GM23248 (cell line): ENCODE measurements around the gene IGSF21. TPM values are rescaled to one million over a fixed set of nuclear protein-coding genes. Genes with fewer than 3 reads are reported as not detected.

ENCODE experiments used
- DNase-seq: peaks from one replicate; pipeline ENCODE4 v3.0.0-alpha.2; 2015
- H2AFZ ChIP-seq: fragments of 200-600 bp; sonication (generic); 2 replicates; pipeline ENCODE4 v1.6.1; 2016; ENCODE audit warnings: antibody characterized with exemption
- H3F3A ChIP-seq: fragments of 200-600 bp; sonication (generic); 2 replicates; pipeline ENCODE4 v1.6.1; 2016; ENCODE audit warnings: mild to moderate bottlenecking, antibody characterized with exemption, mixed run types; ENCODE audit not compliant: insufficient read depth
- H3K27ac ChIP-seq: fragments of 200-600 bp; sonication (generic); 2 replicates; pipeline ENCODE4 v1.5.1; 2016; ENCODE audit warnings: mild to moderate bottlenecking
- H3K27me3 ChIP-seq: fragments of 200-600 bp; sonication (generic); replicated peaks from 2 replicates; pipeline ENCODE4 v1.6.1; 2016; ENCODE audit warnings: mild to moderate bottlenecking; ENCODE audit not compliant: insufficient read depth
- H3K36me3 ChIP-seq: fragments of 200-600 bp; sonication (generic); 2 replicates; pipeline ENCODE4 v1.6.1; 2016; ENCODE audit warnings: low read depth, mild to moderate bottlenecking
- H3K4me1 ChIP-seq: fragments of 200-600 bp; sonication (generic); 2 replicates; pipeline ENCODE4 v1.6.1; 2016; ENCODE audit warnings: mild to moderate bottlenecking; ENCODE audit not compliant: insufficient read depth
- H3K4me2 ChIP-seq: fragments of 200-600 bp; sonication (generic); one replicate; pipeline ENCODE4 v1.6.1; 2016; ENCODE audit warnings: mild to moderate bottlenecking; ENCODE audit not compliant: unreplicated experiment
- H3K4me3 ChIP-seq: fragments of 200-600 bp; sonication (generic); 2 replicates; pipeline ENCODE4 v1.5.1; 2016; ENCODE audit warnings: mild to moderate bottlenecking
- H3K79me2 ChIP-seq: fragments of 200-600 bp; sonication (generic); 2 replicates; pipeline ENCODE4 v1.6.1; 2016; ENCODE audit warnings: mild to moderate bottlenecking; ENCODE audit not compliant: insufficient read depth
- H3K9ac ChIP-seq: fragments of 200-600 bp; sonication (generic); 2 replicates; pipeline ENCODE4 v1.6.1; 2016; ENCODE audit warnings: mild to moderate bottlenecking
- H3K9me2 ChIP-seq: fragments of 200-600 bp; sonication (generic); 2 replicates; pipeline ENCODE4 v1.6.1; 2016; ENCODE audit warnings: mixed run types, mild to moderate bottlenecking, moderate library complexity; ENCODE audit not compliant: insufficient read depth
- H3K9me3 ChIP-seq: fragments of 200-600 bp; sonication (generic); one replicate; pipeline ENCODE4 v1.6.1; 2017; ENCODE audit warnings: low read depth
- H4K20me1 ChIP-seq: fragments of 200-600 bp; sonication (generic); 2 replicates; pipeline ENCODE4 v1.6.0; 2016; ENCODE audit not compliant: insufficient read depth
- EZH2 ChIP-seq: fragments of 200-600 bp; sonication (generic); IDR thresholded peaks from 2 replicates; pipeline ENCODE4 v1.6.1; 2018; ENCODE audit warnings: antibody characterized with exemption, mild to moderate bottlenecking; ENCODE audit not compliant: insufficient read depth, poor library complexity, severe bottlenecking
- EZH2phosphoT487 ChIP-seq: fragments of 200-600 bp; sonication (generic); IDR thresholded peaks from 2 replicates; pipeline ENCODE4 v1.6.1; 2018; ENCODE audit warnings: antibody characterized with exemption, moderate library complexity, mild to moderate bottlenecking, low read depth; ENCODE audit not compliant: insufficient read depth
- WGBS, 2 experiments: methylation state at CpG; one replicate each; pipeline ENCODE4 v1.1.6; 2015 to 2017; ENCODE audit warnings: low lambda C conversion rate in 2 of 2, low coverage in 1 of 2; ENCODE audit errors: missing lambda C conversion rate in 2 of 2; 5-methylcytosine and 5-hydroxymethylcytosine counted together
- in situ Hi-C: fragments of 300-500 bp; cut with MboI; formaldehyde crosslinking; loops from 2 replicates; pipeline ENCODE4 v1.15.0; 2020
- polyA plus RNA-seq: library from polyadenylated mRNA; unstranded; fragments of >200 nt; fragmentation: Nextera tagmentation; extraction: Ambion mirVana; gene quantifications from 2 replicates; pipeline ENCODE4 v1.2.1, GENCODE V29; 2016
- total RNA-seq: library from RNA; depleted of rRNA; stranded (reverse); fragments of >200 nt; shearing (Covaris generic); gene quantifications from 2 replicates; pipeline ENCODE4 v1.2.3, GENCODE V29; 2014

IGSF21 gene
- total and polyA plus RNA-seq, 2 experiments from 2014 or later, result not detected

- no peak for TF ChIP-seq EZH2
- no peak for TF ChIP-seq EZH2phosphoT487
- Histone ChIP-seq H3K4me1 (no peaks in the 10 kb centered on the region), H3K36me3 (no peaks in the 10 kb centered on the region), H3K9me2 (no peaks in the 10 kb centered on the region), H3K79me2 (no peaks in the 10 kb centered on the region), H2AFZ (no peak overlapping the region), H3K4me3 (no peak overlapping the region), H3K27ac (no peak overlapping the region), H3K4me2 (no peak overlapping the region), H3K27me3 (no peaks in the 10 kb centered on the region), H3K9me3 (no peaks in the 10 kb centered on the region), H4K20me1 (no peaks in the 10 kb centered on the region), H3F3A (no peaks in the 10 kb centered on the region), H3K9ac (no peak overlapping the region)
- DNase-seq, result no peak
- in situ Hi-C loops, result no loop called here
- 35 to 37% methylated on average over 7 of the region's 7 CpGs for WGBS, 2 experiments
Observed at GRCh38 chr1:18400347-18401102, 292.9 kb downstream of the IGSF21 start.

DNA sequence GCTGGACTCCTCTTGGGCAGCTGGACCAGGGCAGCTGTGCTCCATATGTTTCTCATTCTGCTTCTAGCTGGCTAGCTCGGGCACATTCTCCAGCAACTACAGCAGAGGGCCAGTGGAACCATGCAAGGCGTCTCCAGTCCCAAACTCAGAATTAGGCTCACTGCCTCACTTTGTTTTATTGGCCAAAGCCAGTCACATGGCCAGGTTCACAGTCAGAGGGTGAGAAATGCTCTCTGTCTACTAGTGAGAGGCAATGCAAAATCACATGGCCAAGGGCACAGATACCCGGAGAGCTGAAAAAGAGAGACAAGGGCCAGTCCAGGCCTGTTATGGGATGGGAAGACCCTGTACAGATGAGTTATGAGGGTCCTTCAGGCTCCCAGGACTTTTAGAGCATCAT lies 294.3 kb downstream of the IGSF21 start:
- no peaks in the 10 kb centered on the region for H3K36me3 ChIP-seq
- H3K4me1 ChIP-seq, result no peaks in the 10 kb centered on the region
- H3K9me2 ChIP-seq, result no peaks in the 10 kb centered on the region
- TF ChIP-seq EZH2phosphoT487 (no peak), EZH2 (no peak)
- H3K9me3 ChIP-seq, result no peaks in the 10 kb centered on the region
- no peak overlapping the region for H3K4me3 ChIP-seq
- no peaks in the 10 kb centered on the region for H3K27me3 ChIP-seq
- in situ Hi-C loops, result no loop called here
- no peak overlapping the region for H3K27ac ChIP-seq
- no peak for DNase-seq
- H3F3A ChIP-seq, result no peaks in the 10 kb centered on the region
- no peak overlapping the region for H3K4me2 ChIP-seq
- no peak overlapping the region for H3K9ac ChIP-seq
- H2AFZ ChIP-seq, result no peak overlapping the region
- H3K79me2 ChIP-seq, result no peaks in the 10 kb centered on the region
- WGBS, 2 experiments, result 15 to 16% methylated on average over 3 of the region's 3 CpGs
- no peaks in the 10 kb centered on the region for H4K20me1 ChIP-seq

DNA sequence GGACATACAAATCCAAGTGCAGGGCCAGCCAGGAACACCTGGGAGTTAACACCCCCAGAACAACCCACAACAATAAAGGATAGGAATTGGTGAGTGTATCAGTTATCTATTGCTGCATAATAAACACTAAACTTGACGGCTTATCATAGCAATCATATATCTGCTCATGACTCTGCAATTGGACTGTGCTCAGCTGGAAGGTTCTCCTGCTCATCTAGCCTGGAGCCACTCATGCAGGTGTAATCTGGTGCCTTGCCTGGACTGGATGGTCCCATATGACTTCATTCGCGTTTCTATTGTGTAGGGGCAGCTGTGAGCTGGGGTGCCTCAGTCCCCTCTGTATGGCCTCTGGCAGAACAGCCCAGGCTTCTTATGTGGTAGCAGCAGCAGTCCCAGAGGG lies 296.9 kb downstream of the IGSF21 start:
- Histone ChIP-seq H3F3A (no peaks in the 10 kb centered on the region), H3K4me2 (no peak overlapping the region), H3K4me1 (no peaks in the 10 kb centered on the region), H3K27me3 (no peaks in the 10 kb centered on the region), H3K79me2 (no peaks in the 10 kb centered on the region), H3K27ac (no peak overlapping the region), H3K9ac (no peak overlapping the region), H3K4me3 (no peak overlapping the region), H4K20me1 (no peaks in the 10 kb centered on the region), H3K36me3 (no peaks in the 10 kb centered on the region), H3K9me3 (no peaks in the 10 kb centered on the region), H2AFZ (no peak overlapping the region), H3K9me2 (no peaks in the 10 kb centered on the region)
- DNase-seq, result no peak
- TF ChIP-seq EZH2 (no peak), EZH2phosphoT487 (no peak)
- WGBS, 2 experiments, result 42 to 43% methylated on average over 3 of the region's 3 CpGs
- in situ Hi-C loops, result no loop called here

DNA sequence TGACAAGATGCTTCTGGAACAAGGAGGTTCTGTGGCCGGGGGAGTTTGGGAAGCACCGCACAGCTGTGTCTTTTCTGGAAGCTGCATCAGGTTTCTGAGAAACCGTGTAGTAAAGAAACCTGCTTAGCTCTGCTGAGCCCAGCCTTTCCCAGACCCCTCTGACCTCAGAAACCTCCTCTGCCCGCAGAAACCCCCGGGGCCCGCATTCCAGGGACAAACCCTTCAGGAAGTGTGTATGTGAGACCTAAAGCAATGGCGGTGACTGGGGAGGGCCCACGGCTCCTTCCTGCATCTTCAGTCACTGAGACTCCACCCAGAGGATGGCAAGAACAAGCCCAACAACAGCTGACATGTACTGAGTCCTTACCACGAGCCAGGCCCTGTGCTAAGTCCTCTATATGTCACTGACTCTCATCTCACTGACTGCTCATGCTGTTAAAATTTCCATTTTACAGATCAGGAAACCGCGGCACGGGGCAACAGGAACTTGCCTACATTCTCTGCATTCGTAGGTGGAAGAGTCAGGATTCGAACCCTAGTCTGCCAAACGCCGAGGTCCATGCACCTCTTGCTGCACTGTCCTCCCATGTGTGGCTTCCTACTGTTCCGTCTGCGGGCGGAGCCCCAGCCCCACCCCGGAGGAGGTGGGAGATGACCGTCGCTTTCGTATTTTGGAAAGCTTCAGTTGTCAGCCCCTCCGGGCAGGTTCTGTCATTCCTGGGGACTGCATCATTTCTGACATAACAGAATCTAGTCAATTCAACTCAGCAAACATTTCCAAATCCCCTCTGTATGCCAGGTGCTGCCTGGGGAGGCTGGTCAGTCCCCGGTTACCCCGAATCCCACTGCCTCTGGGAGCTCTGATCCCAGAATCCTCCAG lies 299.8 kb downstream of the IGSF21 start:
- no peaks in the 10 kb centered on the region for H3F3A ChIP-seq

More for the DNA sequence above, 299.8 kb downstream of the IGSF21 start:
- Histone ChIP-seq H3K27ac (no peak overlapping the region), H4K20me1 (no peaks in the 10 kb centered on the region), H3K4me1 (no peaks in the 10 kb centered on the region), H3K79me2 (no peaks in the 10 kb centered on the region), H3K4me2 (no peak overlapping the region), H3K9me2 (no peaks in the 10 kb centered on the region), H3K9ac (no peak overlapping the region), H2AFZ (no peak overlapping the region), H3K4me3 (no peak overlapping the region), H3K36me3 (no peaks in the 10 kb centered on the region), H3K9me3 (no peaks in the 10 kb centered on the region), H3K27me3 (no peaks in the 10 kb centered on the region)
- TF ChIP-seq EZH2phosphoT487 (no peak), EZH2 (no peak)
- DNase-seq, result no peak
- 36 to 40% methylated on average over 26 of the region's 26 CpGs for WGBS, 2 experiments
- in situ Hi-C loops, result no loop called here
